Measurements from ENCODE around the gene STRN4. TPM values are rescaled to one million over a fixed set of nuclear protein-coding genes. Genes with fewer than 3 reads are reported as not detected.

The STRN4 gene
- polyA plus RNA-seq, 3 donors = 37.5 to 239 (median 48.0) TPM

- H3K9me3 Mint-ChIP-seq = no peaks in the 10 kb centered on the region
- Histone ChIP-seq H3K9me3 (replicated peaks in 1 of 2; ENCODE audit: control insufficient read depth in 1 of 2, insufficient read depth in 1 of 2, low read length in 2 of 2) (no peaks in the 10 kb centered on the region), H3K36me3 (replicated peaks in 1 of 2; ENCODE audit: control insufficient read depth in 1 of 2, insufficient read depth in 2 of 2, low read length in 2 of 2) (peaks cover 37 to 58% of the 10 kb centered on the region in 2 donors), H2AFZ (ENCODE audit: insufficient read depth, low read depth, low read length, poor library complexity, severe bottlenecking) (no peak overlapping the region), H3K4me2 (replicated peaks; ENCODE audit: extremely low read depth, low read length, poor library complexity, severe bottlenecking) (peak overlapping the region; percentile 3), H3K79me2 (ENCODE audit: insufficient read depth, low read length) (peaks cover 96% of the 10 kb centered on the region), H3K27me3 (ENCODE audit: control insufficient read depth in 2 of 2, insufficient read depth in 2 of 2, low read length in 2 of 2) (no peaks in the 10 kb centered on the region), H3K4me1 (ENCODE audit: control insufficient read depth in 1 of 2, insufficient read depth in 2 of 2, low read length in 2 of 2) (peaks cover 42 to 56% of the 10 kb centered on the region in 2 donors), H3K4me3 (replicated peaks in 1 of 3; ENCODE audit: low read depth in 2 of 3, low read length in 3 of 3) (no peak overlapping the region), H3K9ac (ENCODE audit: insufficient read depth, low read length, poor library complexity, severe bottlenecking) (no peak overlapping the region), H3K27ac (ENCODE audit: low read depth in 1 of 2, low read length in 2 of 2) (peak overlapping the region in 1 of 2 donors; percentile 41), H4K20me1 (ENCODE audit: insufficient read depth, low read length) (peaks cover 87% of the 10 kb centered on the region)
- peak overlapping the region in 2 of 7 donors; percentile 25 to 42 for H3K27ac Mint-ChIP-seq
- TF ChIP-seq CTCF (IDR thresholded peaks at IDR 0.05) = no peak
- 89% methylated on average over 12 of the region's 17 CpGs for WGBS (ENCODE audit: insufficient coverage)
- intact Hi-C loops (cut with micrococcal nuclease) = loop anchor here in 1 of 2 donors (10.0 kb wide), 1 partner anchor 217 kb away; no protein-coding TSS in a partner anchor
- DNase-seq = no peak
- peaks cover 63% of the 10 kb centered on the region for H3K4me1 Mint-ChIP-seq
- H3K27me3 Mint-ChIP-seq (ENCODE audit: low read depth in 3 of 3) = peaks cover 1 to 4% (median 1%) of the 10 kb centered on the region in 3 donors
- H3K36me3 Mint-ChIP-seq = peaks cover 53 to 66% of the 10 kb centered on the region in 2 donors
- no peak overlapping the region for H3K4me3 Mint-ChIP-seq
Observed at GRCh38 chr19:46741447-46741846, 4.8 kb downstream of the STRN4 start.

- Histone ChIP-seq H3K36me3 (replicated peaks in 1 of 2; ENCODE audit: control insufficient read depth in 1 of 2, insufficient read depth in 2 of 2, low read length in 2 of 2) (peaks cover 38 to 59% of the 10 kb centered on the region in 2 donors), H3K9ac (ENCODE audit: insufficient read depth, low read length, poor library complexity, severe bottlenecking) (no peak overlapping the region)
Observed at GRCh38 chr19:46739290-46739771, 6.9 kb downstream of the STRN4 start.

More at GRCh38 chr19:46739290-46739771, 6.9 kb downstream of the STRN4 start:
- Histone ChIP-seq H3K27me3 (ENCODE audit: control insufficient read depth in 2 of 2, insufficient read depth in 2 of 2, low read length in 2 of 2) (no peaks in the 10 kb centered on the region), H3K79me2 (ENCODE audit: insufficient read depth, low read length) (peaks cover 79% of the 10 kb centered on the region), H3K27ac (ENCODE audit: low read depth in 1 of 2, low read length in 2 of 2) (peak overlapping the region in 1 of 2 donors; percentile 26), H3K4me1 (ENCODE audit: control insufficient read depth in 1 of 2, insufficient read depth in 2 of 2, low read length in 2 of 2) (peaks cover 44 to 63% of the 10 kb centered on the region in 2 donors), H4K20me1 (ENCODE audit: insufficient read depth, low read length) (peaks cover 72% of the 10 kb centered on the region), H2AFZ (ENCODE audit: insufficient read depth, low read depth, low read length, poor library complexity, severe bottlenecking) (no peak overlapping the region), H3K4me2 (replicated peaks; ENCODE audit: extremely low read depth, low read length, poor library complexity, severe bottlenecking) (no peak overlapping the region), H3K4me3 (replicated peaks in 1 of 3; ENCODE audit: low read depth in 2 of 3, low read length in 3 of 3) (no peak overlapping the region), H3K9me3 (replicated peaks in 1 of 2; ENCODE audit: control insufficient read depth in 1 of 2, insufficient read depth in 1 of 2, low read length in 2 of 2) (no peaks in the 10 kb centered on the region)
- TF ChIP-seq CTCF (IDR thresholded peaks at IDR 0.05) = no peak
- H3K27ac Mint-ChIP-seq = peak overlapping the region in 2 of 7 donors; percentile 13 to 79
- H3K4me3 Mint-ChIP-seq = no peak overlapping the region
- 98% methylated on average over 13 of the region's 14 CpGs for WGBS (ENCODE audit: insufficient coverage)
- H3K36me3 Mint-ChIP-seq = peaks cover 59 to 74% of the 10 kb centered on the region in 2 donors
- H3K4me1 Mint-ChIP-seq = peaks cover 64% of the 10 kb centered on the region
- H3K27me3 Mint-ChIP-seq (ENCODE audit: low read depth in 3 of 3) = peaks cover 0 to 4% (median 1%) of the 10 kb centered on the region in 3 donors
- DNase-seq = no peak
- intact Hi-C loops (cut with micrococcal nuclease) = no loop called here
- no peaks in the 10 kb centered on the region for H3K9me3 Mint-ChIP-seq

All from CD14-positive monocyte (primary cell).